Measurements from ENCODE around the gene AWAT2.
A peak's percentile ranks its signal among the peaks of the same experiment; 100 is the strongest.

The AWAT2 gene

DNA sequence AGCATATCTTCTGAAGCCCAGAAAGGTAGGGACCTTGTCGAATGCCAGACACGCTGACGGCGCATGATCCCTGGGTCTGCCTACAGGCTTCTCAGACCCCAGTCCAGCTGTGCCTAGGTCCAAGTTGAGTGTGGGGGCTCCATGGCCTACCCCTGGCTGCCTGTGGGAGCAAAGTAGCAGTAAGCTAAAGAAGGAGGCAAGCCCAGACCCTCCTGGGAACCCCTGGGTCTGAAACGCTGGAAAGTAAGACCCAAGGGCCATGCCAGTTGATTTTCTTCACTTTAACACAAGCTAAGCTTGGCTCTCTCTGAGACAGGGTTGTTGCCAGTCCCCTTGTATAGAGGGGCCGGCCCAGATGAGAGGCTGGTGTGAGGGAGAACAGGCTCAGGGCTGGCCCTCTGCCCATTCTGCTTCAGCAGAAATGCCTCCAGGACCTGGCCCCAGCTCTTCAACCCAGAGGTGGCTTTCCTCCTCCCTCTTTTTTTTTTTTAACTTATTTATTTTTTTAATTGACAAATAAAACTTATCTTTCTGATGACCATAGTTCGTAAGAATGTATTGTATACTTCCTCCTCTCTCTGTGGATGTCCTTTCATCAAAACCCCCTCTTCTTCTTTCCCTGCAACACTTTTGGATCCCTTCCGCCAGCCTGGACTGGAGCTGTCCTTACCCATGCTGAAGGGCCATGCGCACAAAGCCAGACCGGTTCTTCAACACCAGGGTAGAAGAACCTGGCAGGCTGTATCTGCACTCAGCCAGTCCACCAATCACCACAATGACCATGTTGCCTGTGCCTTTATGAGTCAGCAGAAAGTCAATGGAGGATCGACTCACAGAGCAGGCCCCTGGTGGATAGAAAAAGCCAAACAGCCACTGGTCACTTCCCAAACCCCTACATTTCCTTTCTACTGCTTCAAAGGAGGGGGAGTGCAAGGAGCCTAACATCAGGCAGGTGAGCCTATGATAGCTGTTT, 7.1 kb downstream of the AWAT2 start:
- DNase-seq (ENCODE audit: low spot score) = no peak

DNA sequence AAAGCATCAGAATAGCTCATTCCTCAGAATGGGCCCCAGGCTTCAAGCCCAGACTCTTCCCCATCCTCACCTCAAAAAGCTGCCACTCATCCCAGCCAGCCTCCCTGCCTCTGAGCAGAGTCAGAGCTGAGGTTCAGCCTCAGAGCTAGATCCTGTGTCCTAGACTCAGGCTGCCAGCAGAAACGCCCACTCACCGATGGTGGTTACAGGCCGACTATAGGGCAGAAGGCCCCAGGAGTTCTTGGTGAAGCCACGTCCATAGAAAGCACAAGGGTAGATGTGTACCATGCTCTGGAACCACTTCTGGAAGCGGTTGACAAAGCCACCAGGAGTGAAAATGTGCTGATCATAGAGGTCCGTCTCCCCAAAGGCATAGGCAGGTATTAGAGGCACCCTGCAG, 7.7 kb downstream of the AWAT2 start:
- DNase-seq (ENCODE audit: low spot score) = no peak

DNA sequence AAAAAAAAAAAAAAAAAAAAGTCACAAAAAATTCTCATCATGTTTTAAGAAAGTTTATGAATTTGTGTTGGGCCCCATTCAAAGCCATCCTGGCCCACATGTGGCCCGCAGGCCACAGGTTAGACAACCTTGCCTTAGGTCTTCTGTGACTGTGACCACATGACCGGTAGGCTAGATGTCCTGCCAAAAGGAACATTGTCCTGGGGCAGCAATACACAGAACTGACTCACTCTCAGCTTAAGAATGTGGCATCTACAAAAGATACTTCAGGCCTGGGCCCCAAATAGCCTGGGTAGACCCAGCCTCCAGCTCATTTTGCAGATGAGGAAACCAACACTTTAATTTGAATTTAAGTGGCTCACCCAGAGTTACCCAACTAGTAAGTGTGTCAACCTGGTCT, 10.0 kb downstream of the AWAT2 start:
- DNase-seq (ENCODE audit: low spot score) = no peak

DNA sequence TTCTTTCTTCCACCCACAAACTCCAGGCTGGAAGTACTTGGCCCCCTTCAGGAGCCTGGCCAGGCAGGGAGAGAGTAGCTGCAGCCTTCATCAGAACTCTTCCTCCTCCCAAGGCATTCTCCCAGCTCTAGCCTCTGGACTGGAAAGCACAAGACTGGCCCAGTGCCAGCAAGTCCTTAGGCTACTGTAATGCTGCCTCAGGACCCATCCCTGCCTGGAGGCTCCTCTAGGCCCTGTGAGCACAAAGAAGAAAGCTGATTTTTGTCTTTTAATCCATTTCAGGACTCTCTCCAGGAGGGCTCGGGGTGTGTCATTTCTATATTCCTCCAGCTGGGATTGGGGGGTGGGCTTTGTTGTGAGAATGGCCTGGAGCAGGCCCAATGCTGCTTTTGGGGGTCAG, 10.8 kb downstream of the AWAT2 start:
- no peak for DNase-seq (ENCODE audit: low spot score)

DNA sequence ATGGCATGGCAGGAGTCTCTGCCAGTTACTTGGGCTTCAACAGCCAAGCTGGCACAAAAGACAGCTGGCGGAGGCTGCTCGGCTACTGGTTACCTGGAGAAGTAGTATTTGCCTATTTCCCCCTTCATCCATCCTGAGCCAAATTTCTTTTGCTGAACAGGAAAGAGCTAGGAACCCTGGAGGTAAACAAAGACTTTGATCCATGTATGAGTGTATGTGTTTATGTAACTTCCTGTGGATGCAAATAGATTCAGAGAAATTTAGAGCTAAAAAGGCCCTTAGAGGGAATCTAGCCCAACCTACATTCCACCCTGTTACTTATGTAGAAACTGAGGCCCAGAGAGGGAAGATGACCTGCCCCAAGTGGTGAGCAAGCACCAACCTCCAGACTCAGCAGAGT, 11.2 kb downstream of the AWAT2 start:
- no peak for DNase-seq (ENCODE audit: low spot score)

DNA sequence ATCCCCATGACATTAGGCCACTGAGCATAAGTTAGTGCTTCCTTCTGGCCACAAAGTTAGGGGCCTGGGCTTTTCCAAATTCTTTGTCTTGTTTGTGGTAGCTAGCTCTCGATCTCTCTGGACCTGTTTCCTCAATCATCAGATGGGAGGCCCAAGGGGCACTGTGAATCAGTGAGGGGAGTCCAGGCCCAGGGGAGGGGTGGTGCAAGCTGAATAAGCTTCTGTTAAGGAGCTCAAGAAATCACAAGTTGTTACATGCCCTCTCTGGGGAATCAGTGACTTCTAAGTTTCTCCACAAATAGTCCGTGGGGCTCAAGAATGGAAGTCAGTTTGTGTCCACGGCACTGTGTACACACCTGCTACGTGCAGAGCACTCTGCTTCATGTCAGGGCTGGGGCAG, 15.1 kb downstream of the AWAT2 start:
- no peak for DNase-seq (ENCODE audit: low spot score)

DNA sequence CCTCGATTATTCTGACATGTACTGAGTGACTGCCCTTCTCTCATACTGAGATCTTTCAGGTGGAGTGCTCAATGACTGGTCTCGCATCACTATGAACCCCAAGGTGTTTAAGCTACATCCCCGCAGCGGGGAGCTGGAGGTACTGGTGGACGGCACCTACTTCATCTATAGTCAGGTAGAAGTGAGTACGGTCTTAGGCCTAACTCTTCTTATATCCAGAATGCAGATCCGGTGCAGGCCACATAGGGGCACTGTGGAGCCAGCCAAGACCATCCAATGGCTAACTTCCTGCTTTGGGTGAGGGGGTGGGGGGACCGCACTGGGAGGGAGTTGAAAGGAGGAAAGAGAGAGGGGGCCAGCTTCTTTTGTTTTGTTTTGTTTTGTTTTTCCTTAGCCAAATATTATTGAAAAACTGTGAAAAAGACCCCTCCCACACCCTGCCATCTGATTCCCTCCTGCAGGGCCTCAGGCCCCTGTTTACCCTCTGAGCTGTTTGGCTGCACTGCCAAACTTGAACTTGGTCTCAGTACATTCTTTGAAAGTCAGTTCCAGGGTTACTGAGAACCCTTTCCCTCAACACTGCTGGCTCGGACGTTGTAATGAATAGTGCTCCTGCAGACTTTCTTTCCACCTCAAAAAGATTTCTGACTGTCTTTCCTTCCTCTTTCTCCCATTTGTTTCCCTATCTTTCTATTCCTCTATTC, 16.2 kb downstream of the AWAT2 start:
- no peak for DNase-seq (ENCODE audit: low spot score)

DNA sequence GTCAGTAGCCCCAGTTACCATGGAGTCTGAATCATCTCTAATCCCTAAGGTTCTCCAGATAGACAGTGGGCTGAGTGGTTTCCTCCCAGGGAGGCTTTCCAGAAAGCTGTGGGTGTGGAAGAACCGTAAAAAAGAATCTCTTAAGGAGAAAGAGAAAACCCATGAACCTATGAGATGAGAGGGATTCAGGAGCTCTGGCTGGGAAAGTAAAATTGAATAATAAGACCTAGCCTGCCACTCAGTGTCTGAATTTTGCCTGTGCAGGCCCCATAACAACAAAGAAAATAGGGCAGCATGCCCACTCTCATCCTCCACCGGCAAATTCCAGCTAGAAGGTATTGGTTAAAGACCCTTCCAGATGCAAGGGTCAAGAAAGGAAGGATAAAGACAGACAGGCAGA, 16.9 kb downstream of the AWAT2 start:
- no peak for DNase-seq (ENCODE audit: low spot score)

DNA sequence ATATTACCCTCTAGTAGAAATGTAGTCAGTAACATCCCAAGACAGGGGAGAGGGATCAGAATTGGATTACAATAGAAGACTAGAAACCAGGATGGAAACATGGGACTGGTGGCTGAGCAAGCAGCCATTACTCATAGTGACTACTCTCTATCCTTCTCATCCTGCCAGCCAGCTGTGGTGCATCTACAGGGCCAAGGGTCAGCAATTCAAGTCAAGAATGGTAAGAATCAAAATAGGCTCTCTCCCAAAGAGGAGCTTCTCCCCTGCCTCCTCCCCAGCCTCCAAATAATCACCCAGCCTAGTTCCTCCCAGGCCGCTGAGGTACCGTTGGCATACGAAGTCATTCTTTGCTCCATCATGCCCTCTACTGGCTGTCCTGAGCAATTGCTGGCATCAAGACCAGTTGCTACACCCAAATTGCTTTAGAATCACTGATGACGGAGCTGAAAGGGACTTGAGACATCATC, 19.4 kb downstream of the AWAT2 start:
- peak; percentile 11 for DNase-seq (ENCODE audit: low spot score)

DNA sequence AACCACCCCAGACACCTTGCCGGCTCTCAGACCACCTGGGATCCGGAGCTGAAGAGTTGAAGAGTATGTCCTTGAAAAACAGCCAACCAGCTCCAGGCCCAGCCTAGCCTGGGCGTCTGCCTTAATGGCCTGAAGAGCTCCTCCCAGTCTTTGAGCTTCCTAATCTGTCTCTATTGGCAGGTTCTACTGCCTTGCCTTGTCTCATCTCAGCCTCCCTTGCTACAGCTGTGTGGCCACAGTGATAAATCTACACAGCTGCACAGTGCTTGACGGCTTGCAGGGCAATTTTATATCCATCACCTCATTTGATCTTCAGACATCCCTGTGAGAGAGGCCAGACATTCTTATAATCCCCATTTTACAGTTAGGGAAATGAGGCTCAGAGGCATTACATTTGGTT, 19.9 kb downstream of the AWAT2 start:
- DNase-seq (ENCODE audit: low spot score) = no peak

DNA sequence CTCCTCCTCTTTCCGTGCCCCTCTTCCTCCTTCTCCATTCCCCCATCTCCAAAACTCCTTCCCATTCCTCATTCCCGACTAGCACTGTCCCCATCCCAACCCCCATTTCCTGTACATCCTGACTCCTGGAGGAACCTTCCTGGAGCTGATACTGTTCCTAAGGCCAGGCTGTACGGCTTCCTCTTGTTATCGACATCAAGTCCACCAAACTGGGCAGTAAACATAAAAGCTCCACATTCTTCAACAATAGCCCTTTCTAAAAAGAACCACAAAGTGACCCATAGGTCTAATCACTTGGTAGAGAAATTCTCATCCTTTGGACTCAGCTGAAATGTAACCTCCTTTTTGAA, 22.9 kb downstream of the AWAT2 start:
- no peak for DNase-seq (ENCODE audit: low spot score)

DNA sequence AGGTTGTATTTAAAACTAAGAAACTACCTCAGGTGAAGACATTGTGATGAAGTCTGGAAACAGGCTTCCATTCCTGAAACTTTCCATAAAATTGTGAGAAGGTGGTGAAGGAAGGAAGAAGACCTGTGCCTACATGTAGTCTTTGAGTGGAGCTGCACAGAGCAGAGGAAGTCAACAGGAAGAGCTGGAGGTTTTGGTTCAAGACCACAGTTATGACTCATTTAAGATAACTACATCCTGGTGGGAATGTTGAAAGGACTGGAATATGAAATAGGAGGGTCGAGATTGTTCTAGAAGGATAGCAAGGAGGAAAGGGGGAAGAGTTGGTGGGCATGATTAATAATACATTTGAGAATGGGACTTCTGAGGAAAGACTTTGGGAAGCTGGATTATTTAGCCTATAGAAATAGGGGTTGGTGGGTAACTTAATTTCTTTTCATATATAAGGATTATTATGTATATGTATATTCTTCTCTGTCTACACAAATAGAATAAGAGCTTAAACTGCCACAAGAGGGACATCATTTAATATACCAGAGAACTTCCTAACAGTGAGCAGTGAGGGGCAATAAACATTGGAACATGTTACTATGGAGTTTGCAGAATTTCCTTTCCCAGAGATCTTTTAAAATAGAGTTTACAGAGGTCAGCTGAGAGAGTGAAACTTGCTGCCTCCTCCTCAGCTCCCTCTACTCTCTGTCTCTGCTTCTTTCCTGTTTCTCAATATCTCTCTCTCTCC, 23.5 kb downstream of the AWAT2 start:
- DNase-seq (ENCODE audit: low spot score) = no peak

DNA sequence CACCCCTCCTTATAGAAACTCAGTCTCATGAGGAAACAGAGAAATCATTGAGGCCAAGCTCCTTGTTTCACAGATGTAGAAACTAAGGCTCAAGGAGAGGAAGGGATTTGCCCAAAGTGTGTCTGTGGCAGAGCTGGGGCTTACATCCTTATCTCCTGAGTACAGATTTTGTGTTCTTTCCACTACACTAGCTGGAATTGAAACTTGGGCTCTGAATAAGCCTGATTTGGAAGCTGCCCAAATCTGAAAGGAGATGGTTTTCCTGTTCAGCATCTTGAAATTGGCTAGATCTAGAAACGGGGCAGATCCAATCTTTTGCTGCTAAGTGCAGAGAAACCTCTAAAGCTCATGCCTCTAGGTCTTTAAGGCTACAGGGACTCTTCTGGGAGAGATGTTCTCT, 24.3 kb downstream of the AWAT2 start:
- no peak for DNase-seq (ENCODE audit: low spot score)

DNA sequence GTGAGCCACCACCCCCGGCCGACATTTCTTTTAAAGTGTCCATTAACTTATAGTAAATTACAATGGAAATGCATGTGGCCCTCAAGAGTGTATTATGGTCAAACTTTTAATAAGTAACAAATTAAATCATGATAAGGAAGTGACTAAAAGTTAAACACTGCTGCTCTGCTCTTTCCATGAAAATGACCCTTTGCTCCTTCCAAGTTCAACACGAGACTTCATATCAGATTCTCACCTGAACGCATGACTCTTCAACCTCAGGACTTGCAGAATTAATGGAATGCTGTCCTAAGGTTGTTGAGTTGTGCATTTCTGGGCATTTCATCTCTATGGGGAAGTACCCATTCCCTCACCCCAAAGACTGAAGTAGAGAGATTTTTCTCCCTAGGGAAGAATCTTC, 27.1 kb downstream of the AWAT2 start:
- no peak for DNase-seq (ENCODE audit: low spot score)

DNA sequence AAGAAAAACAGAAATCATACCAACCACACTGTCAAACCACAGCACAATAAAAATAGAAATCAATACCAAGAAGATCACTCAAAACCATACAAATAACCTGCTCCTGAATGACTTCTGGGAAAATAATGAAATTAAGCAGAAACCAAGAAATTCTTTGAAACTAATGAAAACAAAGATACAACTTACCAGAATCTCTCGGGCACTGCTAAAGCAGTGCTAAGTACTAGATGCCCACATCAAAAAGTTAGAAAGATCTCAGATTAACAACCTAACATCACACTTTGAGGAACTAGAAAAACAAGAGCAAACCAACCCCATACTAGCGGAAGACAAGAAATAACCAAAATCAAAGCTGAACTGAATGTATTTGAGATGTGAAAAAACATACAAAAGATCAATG, 33.2 kb downstream of the AWAT2 start:
- DNase-seq (ENCODE audit: low spot score) = no peak

DNA sequence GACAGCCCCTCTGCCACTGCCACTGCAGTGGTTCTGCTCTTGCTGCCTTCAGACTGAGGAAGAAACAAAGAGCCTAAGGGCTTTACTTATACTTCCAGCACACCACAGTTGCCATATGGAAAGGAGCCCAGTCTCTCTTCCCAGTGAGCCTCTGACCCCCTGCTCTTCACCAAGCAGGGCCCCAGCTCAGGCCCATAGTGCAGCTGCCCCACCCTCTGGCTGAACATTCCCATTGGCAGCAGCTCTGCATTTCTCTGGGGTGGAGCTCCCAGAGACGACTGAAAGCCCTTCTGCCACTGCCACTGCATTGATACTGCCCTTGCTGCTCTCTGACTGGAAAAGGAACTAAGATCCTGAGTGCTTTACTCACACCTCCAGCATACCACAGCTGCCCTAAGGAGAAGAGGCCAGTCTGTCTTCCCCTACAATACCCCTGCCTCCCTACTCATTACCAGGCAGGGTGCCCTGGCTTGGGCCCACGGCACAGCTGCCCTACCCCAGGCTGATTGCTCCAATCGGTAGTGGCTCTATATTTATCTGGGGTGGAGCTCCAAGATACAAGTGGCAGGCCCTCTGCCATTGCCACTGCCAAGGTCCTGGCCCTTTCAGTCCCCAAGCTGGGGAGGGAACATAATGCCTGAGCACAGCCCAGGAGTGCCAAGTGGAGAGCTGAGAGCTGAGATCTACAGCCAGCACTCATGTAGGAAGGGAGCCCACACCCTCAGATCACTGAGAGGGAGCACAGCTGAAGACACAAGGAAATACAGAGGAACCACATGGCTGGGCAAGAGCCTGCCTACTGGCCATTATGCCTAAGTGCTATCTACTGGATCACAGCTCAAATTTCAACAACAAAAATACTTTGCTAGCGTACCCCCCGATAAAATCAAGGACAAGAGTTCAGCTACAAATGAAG, 36.0 kb downstream of the AWAT2 start:
- DNase-seq (ENCODE audit: low spot score) = no peak

DNA sequence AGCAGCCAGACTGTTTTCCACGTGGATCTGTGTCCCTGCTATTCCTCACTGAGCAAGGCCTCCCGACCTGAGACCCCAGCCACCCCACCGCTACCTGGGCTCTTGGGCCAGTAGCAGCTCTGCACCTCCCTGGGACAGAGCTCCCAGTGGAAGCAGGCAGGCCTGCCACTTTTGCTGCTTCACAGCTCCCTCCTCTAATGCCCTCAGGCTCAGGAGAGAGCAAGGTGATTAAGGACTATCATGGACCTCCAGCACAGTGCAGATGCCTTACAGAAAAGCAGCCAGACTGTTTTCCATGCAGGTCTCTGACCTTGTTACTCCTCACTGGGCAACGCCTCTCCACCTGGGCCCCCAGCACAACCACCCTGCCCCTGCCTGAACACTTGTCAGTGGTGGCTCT, 37.0 kb downstream of the AWAT2 start:
- no peak for DNase-seq (ENCODE audit: low spot score)

DNA sequence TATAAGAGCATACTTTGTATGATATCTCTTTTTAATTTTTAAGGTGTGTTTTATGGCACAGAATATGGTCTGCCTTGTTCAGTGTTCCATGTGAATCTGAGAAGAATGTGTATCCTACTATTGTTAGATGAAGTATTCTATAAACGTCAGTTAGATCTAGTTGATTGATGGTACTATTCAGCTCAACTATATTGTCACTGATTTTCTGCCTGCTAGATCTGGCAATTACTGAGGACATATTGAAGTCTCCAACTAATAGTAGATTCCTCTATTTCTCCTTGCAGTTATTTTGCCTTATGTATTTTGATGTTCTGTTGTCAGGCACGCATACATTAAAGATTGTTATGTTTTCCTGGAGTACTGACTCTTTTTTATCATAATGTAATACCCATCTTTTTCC, 39.8 kb downstream of the AWAT2 start:
- DNase-seq (ENCODE audit: low spot score) = no peak

DNA sequence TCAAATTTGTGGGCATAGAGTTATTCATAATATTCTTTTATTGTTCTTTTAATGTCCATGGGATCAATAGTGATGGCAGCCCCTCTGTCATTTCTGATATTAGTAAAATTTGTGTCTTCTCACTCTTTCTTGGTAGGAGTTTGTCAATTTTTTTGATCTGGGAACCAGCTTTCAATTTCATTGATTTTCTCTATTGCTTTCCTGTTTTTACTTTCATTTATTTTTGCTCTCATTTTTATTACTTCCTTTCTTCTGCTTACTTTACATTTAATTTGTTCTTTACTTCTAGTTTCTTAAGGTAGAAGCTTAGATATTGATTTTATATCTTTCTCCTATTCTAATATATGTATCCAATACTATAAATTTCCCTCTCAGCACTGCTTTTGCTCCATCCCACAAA, 40.7 kb downstream of the AWAT2 start:
- DNase-seq (ENCODE audit: low spot score) = no peak

DNA sequence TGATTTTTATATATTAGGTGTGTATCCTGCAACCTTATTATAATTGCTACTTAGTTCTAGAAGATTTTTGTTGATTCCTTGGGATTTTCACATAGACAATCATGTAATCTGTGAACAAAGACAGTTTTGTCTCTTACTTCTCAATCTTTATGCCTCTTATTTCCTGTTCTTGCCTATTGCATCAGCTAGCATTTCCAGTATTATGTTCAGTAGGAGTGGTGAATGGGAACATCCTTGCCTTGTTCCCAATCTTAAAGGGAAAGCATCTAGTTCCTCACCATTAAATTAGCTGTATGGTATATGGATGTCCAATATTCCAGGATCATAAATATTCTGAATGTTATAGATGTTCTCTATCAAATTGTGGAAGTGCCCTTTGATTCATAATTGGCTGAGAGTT, 41.8 kb downstream of the AWAT2 start:
- DNase-seq (ENCODE audit: low spot score) = no peak

DNA sequence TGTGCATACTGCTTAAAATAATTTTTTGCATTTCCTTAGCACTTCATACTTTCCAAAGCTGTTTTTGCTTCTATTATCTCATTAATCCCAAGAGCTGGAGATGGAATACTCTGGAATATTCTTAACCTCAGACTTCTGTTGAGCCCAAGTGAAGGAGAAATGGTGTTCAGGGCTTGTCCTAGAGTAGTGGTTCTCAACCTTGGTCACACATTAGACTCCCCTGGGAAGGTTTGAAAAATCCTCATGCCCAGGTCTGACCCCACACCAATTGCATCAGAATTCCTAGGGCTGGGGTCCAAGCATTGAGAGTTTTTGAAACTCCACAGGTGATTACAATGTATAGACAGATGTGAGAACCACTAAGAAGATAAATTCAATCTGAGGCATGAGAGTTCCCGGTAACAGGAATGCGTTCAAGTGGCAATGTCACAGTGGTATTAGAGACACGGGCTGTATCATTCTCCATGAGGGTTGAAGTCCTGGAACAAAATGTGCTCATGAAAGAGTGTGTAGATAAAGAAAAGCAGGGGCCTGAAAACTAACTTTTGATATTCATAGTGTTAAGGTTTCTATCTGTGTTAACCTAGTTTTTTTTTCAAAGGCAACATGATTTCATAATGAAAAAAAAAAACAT, 47.9 kb downstream of the AWAT2 start:
- DNase-seq (ENCODE audit: low spot score) = no peak

Data from LoVo (cell line).